NCI-H526 treated with DMSO at 0.1 percent for 48 hours (cell line): ENCODE measurements around the gene MYT1.
A peak's percentile ranks its signal among the peaks of the same experiment; 100 is the strongest.
"Not testable (repeated sequence)": the region's sequence is repeated elsewhere in the genome, so short reads cannot be mapped to it uniquely, and the experiment has no call there.

Experiments
- DNase-seq: peaks from one replicate; lab custom pipeline; 2025; lab: John Stamatoyannopoulos, UW

MYT1 gene

DNA sequence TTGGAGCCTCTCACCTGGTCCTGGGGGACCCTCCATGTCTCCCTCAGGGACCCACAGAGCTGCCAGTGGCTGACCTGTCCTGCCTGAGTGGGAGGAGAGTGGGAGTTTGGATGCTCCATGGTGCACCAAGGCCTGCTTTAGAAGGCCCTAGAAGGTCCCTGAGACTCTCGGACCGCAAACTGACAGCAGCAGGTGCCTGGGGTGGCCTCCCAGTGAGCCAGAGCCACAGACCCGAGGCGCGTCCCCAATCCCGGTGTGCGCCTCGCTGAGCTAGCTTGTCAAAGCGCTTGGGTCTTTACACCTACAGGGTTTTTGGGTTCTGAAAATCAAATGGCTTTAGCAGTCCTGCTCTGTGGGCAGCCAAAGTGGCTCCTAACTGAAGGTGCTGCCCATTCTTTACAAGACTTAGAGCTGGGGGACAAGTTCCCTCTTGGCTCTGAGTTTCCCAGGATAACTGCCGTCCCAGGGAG is 4.9 kb downstream of the MYT1 start:
- DNase-seq = no peak

DNA sequence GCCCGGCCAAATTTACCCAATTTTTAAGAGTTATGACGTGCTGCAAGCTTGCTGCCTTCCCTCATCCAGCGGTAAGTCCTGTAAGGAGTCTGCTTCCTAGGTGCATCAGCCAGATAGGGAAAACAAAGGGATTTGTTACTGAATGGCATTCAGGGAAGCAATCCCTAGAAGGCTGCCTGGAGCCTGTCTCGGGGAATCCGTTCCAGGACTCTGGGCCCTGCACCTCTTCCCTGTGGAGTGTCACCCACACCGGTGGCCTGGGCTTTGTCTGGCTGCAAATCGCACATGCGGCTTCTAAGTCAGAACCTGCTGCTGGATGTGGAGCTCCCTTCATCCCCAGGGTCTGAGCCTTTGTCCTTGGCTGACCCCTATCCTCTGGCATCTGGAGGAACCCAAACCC is 7.0 kb downstream of the MYT1 start:
- DNase-seq = no peak

DNA sequence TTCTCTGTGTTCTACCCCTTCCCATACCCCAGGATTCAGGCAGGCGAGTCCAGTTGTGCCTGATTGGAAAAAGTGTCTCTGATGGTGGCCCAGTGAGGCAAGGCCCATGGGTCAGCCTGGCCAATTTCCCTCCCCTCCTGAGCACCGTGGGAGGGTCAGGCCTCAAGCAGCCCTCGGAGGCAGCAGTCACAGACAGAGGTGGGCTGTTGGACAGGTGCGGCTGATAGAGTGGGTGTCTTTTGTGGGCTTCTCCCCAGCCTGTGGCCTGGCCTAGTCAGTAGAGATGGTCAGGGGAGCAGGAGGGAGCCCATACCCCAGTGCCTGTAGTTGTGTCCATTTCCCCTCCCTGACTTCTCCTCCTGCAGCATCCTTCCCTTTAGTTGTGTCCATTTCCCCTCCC is 8.9 kb downstream of the MYT1 start:
- no peak for DNase-seq

DNA sequence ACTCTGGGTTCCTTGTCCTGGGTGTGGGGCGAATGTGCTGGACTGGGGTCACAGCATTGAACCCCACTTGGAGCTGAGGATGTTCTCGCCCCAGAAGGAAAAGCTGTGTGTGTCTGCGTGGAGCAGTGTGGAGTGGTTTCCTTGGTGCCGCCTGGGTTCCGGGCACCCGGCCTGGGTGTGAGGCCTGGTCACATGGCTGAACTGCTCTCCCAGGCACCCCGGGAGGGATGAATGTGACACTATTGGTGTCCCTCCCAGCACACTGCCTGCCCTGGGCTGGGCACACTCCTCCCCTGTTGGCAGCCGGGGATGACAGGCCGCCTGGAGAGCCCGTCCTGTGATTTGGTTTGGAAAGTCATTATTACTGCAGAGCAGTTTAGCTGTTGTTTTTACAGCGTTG is 12.3 kb downstream of the MYT1 start:
- no peak for DNase-seq

DNA sequence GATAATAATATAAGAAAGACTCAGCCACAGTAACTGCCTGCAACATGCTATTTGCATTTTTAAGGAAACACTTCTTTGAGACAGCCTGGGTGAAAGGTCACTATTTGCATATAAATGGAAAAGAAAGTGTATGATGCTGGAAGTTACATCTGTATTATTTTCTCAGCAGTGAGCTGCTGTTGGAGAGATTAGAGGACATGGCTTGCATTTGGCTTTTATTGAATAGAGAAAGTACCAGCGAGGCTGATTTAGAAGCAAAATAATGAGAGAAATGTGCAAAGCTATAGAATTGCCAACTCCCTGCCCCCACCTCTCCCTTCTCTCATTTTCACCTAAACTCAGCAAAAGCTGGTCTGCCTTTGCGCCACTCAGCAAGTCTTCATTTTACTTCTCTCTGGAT is 12.7 kb downstream of the MYT1 start:
- no peak for DNase-seq

DNA sequence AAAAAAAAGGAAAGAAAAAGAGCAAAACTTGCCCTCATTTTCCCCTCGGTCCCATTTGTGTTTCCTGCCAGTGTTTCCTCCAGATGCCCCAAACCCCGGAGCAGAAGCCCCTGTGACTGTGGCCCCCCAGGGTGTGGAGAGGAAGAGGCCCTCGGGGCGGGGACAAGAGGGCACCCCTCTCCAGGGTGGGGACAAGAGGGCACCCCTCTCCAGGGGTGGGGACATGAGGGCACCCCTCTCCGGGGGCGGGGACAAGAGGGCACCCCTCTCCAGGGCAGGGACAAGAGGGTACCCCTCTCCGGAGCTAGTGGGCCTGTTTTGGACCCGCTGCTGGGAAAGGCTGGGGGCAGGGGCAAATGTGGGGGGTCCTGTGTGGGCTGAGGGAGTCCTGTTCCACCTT is 13.1 kb downstream of the MYT1 start:
- DNase-seq = no peak

DNA sequence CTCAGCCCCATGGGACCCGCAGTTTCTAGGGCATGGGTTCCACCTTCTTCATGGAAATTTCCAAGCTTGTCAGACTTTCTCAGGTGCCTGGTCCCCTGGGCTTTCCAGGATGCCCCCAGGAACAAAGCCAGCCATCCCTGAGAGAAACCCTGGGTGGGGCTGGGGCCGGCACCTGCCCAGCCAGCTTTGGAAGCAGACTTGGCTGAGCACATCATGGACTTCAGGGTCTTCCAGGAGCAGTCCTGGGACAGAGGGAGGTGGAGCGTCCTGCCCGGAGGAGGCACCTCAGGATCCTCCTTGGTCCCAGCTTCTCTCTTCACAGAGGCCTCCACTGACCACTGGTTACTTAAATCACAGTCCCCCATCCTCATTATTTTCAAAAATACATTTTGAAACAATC is 13.5 kb downstream of the MYT1 start:
- no peak for DNase-seq

DNA sequence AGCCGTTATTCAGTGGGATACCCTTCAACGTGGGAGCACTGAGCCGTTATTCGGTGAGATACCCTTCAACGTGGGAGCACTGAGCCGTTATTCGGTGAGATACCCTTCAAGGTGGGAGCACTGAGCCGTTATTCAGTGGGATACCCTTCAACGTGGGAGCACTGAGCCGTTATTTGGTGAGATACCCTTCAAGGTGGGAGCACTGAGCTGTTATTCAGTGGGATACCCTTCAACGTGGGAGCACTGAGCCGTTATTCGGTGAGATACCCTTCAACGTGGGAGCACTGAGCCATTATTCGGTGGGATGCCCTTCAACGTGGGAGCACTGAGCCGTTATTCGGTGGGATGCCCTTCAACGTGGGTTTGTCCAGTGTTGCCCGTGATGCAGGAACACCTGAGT is 14.7 kb downstream of the MYT1 start:
- not testable (repeated sequence) for DNase-seq

DNA sequence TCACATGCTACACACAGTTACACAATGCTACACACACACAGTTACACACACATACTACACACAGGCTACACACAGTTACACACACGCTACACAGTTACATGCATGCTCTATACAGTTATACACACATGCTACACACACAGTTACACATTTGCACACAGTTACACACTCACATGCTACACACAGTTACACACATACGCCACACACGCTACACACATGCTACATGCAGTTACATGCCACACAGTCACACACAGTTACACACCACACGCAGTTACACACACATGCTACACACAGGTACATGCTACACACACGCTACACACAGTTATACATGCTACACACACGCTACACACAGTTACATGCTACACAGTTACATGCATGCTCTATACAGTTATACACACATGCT is 15.6 kb downstream of the MYT1 start:
- DNase-seq = no peak

DNA sequence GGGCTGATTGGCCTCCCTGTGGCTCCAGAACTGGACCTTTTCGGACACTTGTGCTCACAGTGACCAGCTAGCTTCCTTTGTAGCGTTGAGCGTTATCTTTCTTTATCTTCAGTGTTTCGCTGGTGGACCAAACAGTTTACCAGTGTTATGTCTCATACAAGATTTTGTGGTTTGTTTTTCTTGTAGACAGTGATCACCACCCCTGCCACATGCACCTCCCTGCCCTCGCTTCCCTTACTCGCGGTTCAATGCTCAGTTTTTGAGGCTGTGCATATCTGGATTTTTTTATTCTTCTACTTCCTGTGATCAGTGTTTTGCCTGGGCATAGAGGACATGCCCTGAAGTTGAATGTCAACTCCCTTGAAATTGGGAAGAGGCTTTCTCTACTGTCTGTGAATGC is 16.4 kb downstream of the MYT1 start:
- no peak for DNase-seq

DNA sequence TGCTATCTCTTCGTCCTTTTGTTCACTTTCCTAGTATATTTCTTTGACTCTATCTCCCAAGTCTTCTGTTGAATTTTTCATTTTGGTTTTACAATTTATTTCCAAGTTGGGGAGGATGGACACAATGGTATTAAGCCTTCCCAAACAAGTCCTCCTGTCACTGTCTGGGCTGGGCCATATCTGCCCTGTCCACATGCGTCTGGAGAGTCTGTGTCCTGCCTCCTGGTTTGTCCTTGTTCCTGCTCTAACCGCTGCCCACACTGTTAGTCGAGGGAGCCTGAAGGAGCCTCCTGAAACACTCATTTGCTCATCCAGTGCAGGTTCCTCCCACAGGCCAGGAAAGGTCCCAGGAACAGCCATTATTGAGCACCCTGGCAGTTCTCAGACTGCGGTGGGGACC is 17.1 kb downstream of the MYT1 start:
- no peak for DNase-seq

DNA sequence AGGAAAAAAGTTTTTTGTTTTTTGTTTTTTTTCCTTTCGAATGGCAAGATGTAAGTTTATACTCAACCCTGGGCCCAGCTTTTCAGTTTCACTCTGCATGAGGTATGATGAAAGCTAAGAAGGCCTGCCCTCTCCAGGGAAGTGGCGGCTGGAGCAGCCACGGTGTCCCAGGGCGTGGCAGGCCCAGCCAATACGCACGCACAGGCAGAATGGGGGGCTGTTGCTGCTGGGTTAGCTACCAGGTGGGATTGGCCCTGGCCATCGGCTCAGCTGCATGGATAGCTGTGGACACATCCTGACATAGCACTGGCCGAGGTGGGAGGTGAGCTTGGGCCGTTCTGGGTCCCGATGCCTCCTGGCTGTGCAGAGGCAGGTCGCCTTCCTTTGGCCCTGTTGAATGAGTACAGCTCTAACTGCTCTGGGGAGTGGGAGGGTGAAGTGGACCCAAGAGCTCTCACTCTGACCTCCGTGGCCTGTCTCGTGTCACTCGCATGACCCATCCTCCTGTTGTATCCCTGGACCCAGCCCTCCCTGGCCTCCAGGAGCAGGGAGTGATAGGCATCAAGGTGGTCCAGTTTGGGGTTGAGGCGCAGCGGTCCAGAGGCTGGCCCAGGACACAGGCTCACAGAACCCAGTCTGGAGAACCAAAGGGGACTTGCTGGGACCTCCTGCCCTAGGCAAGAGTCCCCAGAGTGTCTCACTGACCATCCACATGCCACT is 18.1 kb downstream of the MYT1 start:
- no peak for DNase-seq

DNA sequence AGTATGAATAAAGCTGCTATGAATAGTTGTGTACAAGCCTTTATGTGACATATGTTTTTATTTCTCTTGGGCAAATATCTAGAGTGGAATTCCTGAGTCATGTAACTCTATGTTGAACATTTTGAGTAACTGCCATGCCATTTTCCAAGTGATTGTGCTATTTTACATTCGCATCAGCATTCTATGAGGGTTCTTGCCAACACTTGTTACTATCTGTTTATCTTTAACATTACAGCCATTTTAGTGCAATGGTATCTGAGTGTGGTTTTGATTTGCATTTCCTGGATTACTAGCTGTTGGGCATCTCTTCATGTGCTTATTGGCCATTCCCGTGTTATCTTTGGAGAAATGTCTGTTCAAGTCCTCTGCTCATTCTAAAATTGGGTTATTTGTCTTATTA is 19.1 kb downstream of the MYT1 start:
- DNase-seq = no peak

DNA sequence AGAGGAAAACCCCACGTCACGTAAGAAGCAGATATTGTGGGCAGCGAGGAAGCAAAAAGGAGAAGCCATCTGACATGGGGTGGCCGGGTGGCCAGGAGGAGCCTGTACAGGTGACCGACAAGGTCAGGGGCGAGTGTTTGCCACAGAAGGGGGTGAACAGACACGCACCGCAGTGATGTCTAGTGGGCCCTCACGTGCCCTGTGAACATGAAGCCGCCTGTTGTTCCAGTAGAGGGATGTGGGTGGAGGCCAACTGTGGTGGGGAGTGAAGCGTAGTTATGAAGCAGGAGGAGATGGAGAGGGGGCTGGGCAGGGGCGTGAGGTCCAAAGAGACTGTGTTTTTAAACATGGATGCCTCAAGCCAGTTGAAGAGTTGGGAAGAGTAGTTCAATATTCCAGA is 20.5 kb downstream of the MYT1 start:
- no peak for DNase-seq

DNA sequence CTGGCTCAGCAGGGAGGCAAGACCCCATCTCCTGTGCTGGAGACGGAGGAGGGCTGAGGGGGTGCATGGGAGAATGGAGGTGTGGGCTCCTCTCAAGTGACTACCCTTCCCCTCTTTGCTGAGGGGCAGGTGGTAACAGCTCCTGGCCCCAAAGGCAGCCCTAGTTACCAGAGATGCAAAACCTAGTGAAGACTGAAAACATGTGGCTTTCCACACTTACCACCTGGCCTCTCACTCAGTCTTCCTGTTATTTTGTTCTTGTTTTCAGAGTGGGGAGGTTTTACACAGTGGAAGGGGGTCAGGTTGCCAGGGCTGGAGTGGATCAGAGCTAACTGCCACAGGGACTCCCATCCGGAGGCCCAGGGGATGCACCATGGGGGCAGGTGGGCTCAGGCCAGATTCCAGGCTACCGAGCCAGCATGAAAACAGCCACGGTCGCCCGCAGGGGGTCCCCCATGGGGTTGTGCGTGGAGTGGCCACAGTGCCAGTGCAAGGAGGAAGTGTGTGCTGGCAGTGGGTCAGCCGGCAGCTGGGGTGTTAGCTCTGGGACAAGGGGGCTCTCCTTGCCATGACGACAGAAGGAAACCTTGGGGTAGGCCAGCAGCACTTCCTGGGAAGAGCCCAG is 21.1 kb downstream of the MYT1 start:
- no peak for DNase-seq

DNA sequence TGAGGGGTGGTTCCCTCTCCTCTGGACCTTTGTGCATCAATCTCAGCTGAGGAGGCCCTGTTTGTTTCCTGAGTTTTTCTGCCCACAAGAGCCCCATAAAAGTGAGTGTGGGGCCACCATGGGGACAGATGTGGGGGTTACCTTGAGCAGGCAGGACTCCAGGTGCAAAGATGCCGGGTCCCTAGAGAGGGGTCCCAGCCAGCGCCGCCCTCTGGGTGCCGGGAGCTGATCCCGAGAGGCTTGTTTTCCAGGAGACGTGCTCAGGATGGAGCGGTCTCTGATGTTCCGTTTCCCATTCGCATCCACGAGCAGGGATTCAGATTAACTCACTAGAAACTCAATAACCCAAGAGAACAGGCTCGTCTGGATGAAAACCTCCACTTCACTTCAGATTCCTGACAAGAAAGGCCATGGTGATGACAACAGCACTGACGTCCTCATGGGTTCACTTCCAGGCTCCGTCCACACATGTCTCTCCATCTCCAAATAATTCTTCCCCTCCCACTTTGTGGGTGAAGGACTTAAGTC is 21.9 kb downstream of the MYT1 start:
- DNase-seq = no peak

DNA sequence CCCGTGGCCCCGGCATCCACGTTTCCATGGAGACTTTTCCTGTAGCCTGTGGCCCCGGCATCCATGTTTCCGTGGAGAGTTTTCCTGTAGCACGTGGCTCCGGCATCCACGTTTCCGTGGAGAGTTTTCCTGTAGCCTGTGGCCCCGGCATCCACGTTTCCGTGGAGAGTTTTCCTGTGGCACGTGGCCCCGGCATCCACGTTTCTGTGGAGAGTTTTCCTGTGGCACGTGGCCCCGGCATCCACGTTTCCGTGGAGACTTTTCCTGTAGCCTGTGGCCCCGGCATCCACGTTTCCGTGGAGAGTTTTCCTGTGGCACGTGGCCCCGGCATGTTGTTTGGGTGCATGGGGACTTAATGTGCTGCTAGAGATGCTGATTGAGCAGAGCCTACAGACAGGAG is 23.0 kb downstream of the MYT1 start:
- not testable (repeated sequence) for DNase-seq

DNA sequence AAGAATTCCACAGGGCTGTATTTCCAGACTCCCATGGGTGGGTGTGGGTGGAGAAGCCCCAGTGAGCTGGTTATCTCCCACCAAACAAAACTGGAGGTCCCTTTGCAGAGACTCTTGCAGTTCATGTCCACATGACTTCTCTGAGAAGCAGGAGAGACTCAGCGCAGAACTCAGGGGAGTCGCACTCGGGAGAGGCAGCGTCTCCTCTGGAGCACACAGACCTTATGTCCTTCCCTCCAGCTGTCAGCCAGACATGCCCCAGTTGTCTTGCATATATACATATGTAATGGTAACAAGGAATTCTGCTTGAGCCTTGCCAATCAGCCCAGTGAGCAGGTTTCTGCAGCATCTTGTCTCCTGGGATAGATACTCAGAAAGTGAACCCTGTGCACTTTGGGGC is 23.8 kb downstream of the MYT1 start:
- DNase-seq = peak; percentile 33

DNA sequence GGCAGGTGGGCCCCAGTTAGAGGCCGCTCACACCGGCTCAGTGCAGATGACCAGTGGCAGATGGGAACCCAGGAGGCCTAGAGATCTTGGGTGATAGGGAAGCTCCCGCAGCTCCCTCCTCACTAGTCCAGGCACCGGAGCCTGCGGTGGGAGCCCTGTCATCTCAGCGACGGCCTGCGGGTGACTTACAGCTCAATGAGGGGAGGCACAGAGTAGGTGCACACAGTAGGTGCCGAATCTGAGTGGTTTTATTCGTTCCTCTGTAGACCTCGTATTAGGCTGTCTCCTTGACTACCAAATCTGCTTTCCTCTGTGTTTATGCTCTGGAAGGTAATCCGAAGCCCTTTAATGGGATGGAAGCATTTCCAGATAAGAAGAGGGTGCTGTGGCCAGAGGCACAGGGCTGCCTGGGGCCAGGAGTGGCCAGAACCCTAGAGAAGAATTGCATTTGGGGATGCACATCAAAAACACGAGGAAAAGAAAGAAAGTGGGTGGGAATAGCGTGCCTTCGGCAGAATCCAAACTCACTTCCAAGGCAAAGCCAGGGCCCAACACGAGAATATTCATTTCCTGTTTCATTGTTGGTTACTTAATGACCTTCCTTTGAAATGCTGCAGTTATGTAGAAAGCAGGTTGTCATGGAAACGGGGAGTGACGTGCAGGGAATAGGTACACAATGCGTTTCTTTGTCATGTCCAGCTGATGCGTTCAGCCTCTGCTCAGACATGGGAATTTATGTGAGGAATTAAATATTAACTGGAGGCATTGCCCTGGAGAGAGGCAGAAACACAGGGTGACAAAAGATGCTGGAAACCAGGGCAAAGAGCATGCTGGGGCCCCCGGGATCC is 24.7 kb downstream of the MYT1 start:
- peak; percentile 88 for DNase-seq

DNA sequence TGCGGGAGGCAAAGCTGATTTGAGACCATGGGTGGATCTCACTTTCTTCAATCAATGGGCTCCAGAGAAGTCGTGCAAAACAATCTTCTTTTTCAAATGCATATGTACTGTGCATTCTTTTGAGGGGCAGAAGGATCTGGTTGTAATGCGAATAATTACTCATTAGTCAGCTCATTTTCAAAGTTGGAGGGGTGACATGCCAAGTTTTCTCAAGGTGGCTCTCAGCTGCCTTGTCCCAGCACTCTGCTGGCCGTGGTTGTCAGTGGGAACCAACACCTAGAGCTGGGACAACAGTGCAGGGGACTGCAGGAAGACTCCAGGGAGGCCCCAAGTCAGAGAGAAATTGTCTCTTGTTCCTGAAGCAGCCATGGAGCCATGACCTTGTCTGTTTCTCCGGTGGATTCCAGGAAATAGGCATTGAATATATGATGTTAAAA is 25.3 kb downstream of the MYT1 start:
- no peak for DNase-seq

DNA sequence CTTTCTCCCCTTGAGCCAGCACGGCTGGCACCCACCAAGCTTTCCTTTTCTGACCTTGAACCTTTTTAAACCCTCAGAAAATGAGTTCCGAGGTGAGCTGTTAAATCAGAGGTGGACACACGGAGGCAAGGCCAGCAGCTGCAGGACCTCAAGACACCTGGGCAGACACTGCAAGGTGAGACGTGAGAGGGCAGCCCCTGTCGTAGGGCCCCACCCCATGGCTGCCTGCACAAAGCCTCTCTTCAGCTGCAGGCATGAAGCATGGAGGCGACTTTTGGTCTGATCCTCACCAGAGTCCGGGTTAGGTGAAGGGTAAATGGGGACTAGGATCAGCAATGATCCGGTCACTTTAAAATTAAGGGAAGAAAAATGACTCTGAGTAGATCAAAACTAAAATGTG is 25.7 kb downstream of the MYT1 start:
- no peak for DNase-seq

DNA sequence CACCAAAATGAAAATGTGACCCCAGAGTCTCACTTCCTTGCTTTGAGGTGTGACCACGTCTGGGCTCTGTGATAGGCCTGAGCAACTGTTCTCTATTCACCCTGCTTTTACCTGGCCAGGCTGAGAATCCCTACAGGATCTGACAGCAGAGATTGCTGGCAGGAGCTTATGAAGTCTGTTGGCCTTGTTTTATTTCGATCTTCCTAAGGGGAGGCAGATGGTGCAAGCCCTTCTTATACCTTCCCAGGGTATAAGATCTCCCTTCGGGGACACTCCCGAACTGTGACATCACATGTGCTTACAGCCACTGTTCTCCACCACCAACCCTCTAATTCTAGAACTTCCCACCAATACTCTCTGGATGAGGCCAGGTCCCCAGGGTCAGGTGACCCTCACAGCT is 26.8 kb downstream of the MYT1 start:
- DNase-seq = no peak

DNA sequence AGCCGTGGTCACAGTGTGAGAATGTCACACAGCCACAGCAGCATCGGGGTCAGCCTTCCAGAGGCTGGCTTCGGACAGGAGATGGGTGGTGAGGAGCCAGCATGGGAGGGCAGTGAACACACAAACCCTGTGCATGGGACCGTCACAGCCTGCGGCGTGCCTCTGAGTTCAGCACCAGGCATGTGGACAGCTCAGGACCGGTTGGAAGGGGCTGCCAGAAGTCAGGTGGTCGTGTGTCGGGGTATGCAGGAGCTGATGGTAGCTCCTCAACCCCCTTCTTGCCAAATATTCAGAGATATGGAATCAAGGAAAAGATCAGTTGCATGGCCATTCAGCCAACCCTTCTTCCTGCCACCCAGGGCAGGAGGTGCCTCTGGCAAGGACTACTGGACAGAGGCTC is 28.2 kb downstream of the MYT1 start:
- no peak for DNase-seq
